IPS-18c (cell line): Measurements from ENCODE around the gene SORCS3.

Experiments
- H3K4me3 ChIP-seq: 2 replicates; pipeline ENCODE4 v1.7.0; 2013; ENCODE audit warnings: low read depth, mild to moderate bottlenecking, low read length, moderate library complexity; ENCODE audit not compliant: insufficient read depth
- H3K9me3 ChIP-seq: one replicate; pipeline ENCODE4 v1.6.1; 2013; ENCODE audit warnings: mild to moderate bottlenecking, low read length, moderate library complexity; ENCODE audit not compliant: control insufficient read depth, insufficient read depth

Gene SORCS3

DNA sequence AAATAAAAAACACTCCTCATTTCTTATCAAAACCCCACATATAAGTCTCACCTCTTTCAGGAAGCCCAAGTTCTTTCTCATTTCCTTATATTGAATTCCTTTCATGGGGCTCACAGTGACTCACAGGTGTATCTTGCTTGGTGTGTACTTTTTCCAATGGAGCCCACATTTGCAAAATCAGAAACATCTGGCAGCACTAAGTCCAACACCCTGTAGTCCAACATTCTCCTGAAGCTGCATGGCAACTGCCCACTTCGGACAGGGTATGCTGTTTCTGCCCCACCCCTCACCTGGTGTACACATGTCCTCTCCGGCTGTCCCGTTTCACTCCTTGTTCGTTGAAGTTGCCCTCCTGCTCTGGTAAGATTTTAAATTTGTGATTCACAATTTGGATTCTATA, 544.1 kb downstream of the SORCS3 start:
- H3K9me3 ChIP-seq: no peaks in the 10 kb centered on the region

DNA sequence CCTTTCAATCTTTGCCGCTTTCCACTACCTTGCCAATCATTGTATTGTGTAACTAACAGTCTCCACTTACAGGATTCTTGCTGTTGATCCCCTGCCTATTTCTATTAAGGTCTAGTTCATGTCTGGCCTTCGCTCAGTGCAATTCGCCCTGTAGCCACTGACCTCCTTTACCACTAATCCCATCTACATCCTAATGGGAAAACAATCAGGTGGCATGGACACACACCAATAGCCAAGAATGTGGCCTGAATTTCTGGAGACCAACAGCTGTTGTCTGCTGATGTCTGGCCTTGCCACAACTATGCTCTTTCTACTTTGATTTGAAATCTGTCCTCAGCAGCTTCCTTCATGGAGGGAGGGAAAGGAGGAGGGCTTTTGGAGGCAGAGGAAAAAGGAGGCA, 546.2 kb downstream of the SORCS3 start:
- H3K4me3 ChIP-seq: no peak overlapping the region
- H3K9me3 ChIP-seq: no peaks in the 10 kb centered on the region

More for the DNA sequence above, 544.1 kb downstream of the SORCS3 start:
- H3K4me3 ChIP-seq: no peak overlapping the region

DNA sequence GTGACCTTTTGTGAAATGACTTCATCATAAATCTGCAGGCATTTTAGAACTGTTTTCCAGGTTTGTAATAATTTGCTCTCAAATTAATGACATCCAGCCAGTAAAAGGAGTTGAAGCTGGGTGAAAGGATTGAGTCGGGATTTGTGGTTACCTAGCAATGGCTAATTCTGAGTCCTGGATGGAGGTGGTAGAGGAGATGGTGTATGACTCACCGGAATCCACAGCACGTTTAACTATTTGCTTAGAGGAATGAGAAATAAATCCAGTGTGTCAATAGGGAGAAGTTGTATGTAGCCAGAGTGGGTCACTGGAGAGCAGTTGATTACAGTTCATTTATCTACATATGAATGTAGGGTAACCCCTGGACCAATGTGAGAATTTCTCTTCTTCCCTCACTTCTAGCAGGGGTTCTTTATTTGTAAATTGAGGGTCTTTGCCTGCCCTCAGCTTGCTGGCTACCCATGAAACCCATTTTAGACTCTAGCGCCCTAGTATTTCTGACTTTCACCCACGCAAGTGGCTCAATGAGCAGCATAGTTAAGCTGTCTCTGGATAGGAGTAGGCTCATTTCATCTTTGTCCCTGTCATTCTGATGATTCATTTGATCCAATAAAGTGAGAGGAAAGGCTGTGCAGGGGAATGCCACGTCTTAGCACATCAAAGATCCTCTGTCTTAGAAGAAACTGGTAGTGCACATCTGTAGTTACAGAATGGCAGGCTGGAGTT, 547.8 kb downstream of the SORCS3 start:
- no peak overlapping the region for H3K4me3 ChIP-seq
- no peaks in the 10 kb centered on the region for H3K9me3 ChIP-seq

DNA sequence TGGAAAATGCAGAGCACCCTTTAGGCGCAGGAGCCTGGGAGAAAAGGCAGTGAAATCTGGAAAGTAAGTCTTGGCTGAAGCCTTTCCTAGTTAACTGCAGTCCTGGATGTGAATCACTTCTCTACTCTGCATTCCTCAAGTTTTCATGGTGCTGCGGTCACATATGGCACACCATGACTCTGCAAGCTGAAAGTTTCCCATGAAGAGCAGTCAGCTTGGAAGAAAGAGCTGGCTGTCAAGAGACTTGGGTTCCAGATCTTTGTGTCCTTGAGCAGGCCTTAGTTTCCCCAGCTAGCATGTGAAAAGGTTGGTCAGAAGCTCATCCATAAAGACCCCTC, 548.3 kb downstream of the SORCS3 start:
- Histone ChIP-seq H3K9me3 (no peaks in the 10 kb centered on the region), H3K4me3 (no peak overlapping the region)

DNA sequence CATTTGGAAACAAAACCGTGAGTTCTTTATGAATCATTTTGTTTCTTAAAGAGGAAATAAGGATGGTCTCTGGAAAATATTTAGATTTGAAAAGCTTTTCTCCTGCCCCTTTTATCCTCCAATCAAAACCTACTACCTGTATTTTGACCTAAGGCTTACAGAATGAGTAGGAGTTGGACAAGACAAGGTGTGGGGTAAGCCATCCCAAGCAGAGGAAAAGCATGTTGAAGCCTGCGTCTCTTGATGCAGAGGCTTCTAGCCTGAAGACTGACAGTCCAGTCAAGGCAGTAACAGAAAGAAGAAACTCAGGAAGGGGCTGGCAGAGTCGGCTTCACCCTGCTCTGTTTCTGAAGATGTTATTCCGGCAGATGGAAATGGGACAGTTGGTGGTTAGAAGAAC, 551.1 kb downstream of the SORCS3 start:
- Histone ChIP-seq H3K4me3 (no peak overlapping the region), H3K9me3 (no peaks in the 10 kb centered on the region)

DNA sequence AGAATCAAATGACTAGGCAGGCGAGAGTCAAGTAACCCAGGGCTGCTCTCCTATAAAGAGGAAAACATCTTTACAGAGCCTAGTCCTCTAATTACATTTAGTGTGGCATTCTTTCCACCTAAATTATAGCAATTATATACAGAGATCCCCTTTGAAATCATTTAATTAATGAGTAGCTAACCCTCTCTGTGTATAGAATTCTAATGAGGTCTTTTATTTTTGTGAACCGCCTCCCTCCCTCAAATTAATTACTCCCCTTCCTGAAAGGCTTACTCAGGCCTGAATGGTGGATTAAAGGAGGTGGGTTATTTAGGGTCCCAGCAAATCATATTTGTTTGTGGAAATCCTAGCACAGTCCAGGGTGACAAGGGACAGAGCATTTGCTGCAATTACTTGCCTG, 551.8 kb downstream of the SORCS3 start:
- no peaks in the 10 kb centered on the region for H3K9me3 ChIP-seq

DNA sequence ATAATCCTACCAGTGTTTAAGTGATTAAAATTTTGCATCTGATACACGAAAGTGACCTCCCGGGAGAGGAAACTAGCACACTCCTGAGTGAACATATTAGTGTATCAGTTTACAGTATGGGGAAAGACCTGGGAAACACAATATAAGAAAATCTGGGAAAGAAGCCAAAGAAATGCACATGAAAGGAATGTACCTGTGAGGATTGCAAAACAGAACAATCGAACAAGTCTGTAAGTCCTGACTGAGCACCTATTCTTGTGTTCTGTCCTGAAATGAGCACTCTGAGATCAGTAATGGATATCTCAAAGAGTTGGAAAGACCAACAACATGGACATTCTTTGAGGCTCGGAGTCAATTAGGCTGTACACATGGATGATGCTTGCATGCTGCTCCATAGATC, 554.7 kb downstream of the SORCS3 start:
- Histone ChIP-seq H3K9me3 (no peaks in the 10 kb centered on the region), H3K4me3 (no peak overlapping the region)

More for the DNA sequence above, 551.8 kb downstream of the SORCS3 start:
- H3K4me3 ChIP-seq: no peak overlapping the region

DNA sequence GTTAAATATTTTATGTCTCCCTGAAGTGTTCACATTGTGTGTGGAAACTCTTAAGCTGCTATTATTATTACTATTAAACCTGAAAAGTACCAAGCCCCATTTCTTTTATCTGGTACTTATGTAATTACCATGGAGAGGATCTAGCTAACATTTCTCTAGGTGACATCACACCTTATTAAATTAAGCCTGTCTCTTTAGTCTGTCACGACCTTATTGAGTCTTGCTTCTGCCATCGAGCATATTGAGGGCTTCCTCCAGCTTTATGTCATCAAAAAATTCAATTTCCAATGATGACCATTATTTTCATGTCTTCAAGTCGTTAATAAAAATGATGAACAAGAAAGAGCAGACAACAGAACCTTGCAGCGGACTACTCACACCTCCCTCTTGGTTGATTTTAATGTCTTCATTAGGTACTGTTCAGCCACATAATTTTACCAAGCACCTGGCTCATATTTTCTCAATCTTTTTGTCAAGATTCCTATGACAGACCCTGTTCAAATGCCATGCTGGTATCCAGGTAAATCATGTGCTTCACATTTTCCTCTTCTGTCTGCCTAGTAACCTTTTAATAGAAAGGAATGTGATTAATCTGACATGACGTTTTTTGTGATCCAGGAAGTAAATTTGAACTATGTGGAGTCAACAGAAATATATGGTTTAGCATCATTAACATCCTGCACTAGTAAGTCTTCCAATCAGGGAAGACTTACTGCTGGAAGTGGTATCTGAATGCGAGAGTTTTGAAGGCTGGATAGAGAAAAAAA, 556.7 kb downstream of the SORCS3 start:
- Histone ChIP-seq H3K9me3 (no peaks in the 10 kb centered on the region), H3K4me3 (no peak overlapping the region)

DNA sequence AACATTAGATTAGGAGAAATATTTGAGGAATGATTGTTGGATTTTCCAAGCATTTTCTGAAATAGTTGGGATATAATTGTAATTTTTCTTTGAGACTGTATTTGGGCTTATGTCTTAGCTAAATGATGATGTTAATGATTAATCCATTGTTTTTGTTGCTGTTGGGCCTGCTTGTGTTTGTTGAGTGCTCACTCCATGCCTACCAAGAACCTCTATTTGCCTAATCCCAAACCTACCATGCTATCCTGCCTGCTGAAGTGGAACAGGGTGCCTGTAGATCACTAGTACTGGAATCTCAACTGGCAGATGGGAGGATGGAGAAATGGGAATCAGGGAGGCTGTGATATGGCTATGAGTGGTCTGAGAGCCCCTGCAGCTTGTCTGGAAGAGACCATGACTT, 565.5 kb downstream of the SORCS3 start:
- Histone ChIP-seq H3K9me3 (no peaks in the 10 kb centered on the region), H3K4me3 (no peak overlapping the region)

DNA sequence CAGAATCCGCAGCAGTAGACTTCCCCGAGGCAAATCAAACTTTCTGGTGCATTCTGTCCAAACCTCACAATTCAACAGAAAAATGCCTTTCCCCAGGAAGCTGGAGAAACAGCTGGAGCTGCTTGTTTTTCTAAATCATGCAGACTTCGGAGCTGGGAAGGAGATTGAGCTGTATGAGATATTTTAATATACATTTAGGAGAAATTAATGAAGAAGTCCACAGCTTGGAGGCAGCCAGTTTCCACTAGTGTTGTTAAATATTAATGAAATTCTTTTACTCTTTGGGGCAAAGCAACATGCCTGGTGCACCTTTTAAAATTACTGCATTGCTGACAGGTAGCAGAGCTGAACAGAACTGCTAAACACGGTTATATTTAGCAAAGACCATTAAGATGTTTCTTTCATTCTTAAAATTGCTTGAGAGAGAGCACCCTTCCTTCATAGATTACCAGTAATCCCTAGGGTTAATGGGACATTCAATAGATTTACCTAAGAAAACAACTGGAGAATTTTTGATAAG, 566.4 kb downstream of the SORCS3 start:
- no peaks in the 10 kb centered on the region for H3K9me3 ChIP-seq
- no peak overlapping the region for H3K4me3 ChIP-seq

DNA sequence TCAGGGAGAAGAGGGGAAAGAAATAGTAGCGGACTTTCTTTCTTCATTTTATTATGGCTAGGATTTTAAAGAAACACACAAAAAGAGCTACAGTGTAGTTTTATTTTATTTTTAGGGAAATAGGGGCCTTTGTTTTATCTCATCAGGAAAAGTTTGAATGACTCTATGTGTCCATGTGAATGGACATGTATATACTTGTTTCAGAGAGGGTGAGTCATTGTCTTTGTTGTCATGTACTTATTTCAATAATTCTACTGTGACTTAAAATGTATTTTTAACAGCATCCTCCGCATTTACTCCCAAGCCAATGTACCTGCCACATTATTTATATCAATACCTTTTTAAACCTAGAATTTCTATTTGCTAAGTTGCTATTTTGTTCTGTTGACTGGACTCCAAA, 569.5 kb downstream of the SORCS3 start:
- Histone ChIP-seq H3K9me3 (no peaks in the 10 kb centered on the region), H3K4me3 (no peak overlapping the region)

DNA sequence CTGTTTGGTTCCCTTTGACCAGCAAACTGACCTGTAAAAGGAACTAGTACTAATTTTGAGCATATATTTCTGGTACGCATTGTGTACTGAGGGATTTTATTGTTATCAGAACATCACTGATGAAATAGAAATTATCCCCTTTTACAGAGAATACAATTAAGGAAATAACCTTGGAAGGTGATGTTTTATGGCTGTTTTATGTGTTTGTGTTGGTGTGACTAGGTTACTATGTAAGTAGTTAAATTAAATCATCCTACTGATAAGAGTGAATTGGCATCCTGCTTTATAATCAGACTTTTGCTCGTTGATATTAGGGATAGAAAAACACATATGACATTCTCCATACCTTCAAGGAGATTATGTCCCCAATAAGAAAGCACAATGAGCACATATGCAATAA, 596.6 kb downstream of the SORCS3 start:
- H3K4me3 ChIP-seq: no peak overlapping the region
- no peaks in the 10 kb centered on the region for H3K9me3 ChIP-seq

DNA sequence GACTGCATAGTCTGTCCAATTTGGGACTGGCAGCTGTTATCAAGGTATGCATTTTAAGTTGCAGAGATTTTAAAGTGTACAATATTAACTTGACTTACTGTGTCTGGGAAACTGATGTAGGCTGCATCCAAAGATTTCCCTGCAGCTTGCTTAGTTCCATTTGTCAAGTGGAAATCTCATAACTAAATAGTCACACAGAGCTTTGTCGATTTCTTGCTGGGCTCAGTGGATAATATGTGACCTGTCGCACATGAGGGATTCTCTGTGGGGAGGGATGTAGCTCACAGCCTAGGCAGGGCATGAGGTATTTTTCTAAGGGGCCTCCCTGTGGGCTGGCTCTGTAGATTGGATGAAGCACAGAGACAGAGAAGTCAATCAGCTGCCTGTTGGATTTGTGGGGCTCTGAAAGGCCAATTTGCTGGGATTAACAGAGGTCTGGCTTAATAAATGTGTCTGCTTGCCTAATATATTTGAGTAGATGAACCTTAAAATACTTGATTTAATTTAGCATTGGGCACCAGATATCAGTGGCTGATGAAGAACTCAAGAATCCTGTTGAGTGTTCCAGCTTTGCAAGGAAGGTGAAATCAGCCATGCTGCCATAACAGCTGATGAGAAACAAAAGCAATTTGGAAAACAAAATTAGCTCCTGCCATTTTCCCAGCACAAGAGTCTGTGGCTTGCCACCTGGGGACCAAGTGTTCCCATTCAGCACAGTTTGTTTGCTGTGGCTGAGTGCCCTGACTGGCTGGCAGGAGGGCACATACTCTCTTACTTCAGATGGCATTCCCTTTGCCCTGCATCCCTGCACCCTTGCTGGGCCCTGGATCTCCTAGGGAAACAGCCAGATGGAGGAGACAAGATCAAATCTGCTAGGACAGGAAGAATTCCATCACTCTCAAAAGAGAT, 598.5 kb downstream of the SORCS3 start:
- no peaks in the 10 kb centered on the region for H3K9me3 ChIP-seq
- no peak overlapping the region for H3K4me3 ChIP-seq

DNA sequence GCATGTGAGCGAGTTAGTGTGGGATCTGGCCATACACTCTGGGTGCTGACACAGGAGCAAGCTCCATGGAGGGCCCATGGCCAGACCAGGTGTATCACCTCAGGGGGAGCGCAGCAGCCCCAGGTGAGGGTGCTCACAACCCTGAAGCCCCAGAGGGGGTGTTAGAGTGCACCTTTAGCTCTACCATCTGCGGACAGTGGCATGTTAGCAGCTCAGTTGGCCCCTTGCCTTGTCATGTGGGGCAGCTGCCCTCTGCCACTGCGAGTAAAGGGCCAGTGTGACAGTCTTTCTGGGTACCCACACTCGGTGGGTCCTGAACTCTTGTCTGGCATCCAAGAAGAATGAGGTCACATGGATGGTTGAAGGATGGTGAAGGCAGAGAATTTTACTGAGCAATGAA, 600.2 kb downstream of the SORCS3 start:
- no peaks in the 10 kb centered on the region for H3K9me3 ChIP-seq
- H3K4me3 ChIP-seq: no peak overlapping the region

DNA sequence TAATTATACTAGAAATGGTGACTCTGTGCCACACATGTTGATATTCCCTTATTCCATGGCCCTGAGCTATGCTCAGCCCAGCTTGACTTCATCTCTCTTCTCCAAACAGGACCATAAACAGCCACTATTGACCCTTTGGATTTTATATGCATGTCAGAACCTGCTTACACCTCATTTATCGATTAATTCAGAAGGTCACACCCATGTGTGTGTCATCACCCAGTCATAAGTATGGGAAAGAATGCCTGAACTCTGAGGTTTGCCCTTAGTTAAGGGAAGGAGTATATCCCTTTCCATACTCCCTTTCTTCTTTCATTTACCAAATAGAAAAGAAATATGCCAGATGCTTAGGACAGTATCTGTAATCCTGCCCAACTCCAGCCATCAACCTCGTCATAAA, 602.3 kb downstream of the SORCS3 start:
- H3K9me3 ChIP-seq: no peaks in the 10 kb centered on the region
- no peak overlapping the region for H3K4me3 ChIP-seq

DNA sequence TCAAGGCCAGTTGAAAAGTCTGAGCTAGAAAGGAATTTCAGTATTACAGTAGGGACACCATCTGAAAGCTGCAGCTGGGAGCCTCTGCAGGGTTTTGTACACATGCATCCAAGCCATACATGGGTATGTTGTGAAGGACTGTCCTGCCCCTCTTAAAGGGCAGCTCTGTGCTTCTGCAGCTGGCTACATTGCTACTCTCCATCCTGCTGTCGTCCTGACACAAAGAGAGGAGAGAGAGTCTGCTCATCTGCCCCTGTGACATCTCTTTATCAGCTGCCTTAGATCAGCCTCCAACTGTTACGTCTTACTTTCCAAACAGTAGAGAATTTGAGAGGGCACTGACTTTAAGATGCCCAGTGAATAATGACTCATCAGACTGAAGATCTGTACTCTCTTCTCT, 602.7 kb downstream of the SORCS3 start:
- H3K4me3 ChIP-seq: no peak overlapping the region
- H3K9me3 ChIP-seq: no peaks in the 10 kb centered on the region

DNA sequence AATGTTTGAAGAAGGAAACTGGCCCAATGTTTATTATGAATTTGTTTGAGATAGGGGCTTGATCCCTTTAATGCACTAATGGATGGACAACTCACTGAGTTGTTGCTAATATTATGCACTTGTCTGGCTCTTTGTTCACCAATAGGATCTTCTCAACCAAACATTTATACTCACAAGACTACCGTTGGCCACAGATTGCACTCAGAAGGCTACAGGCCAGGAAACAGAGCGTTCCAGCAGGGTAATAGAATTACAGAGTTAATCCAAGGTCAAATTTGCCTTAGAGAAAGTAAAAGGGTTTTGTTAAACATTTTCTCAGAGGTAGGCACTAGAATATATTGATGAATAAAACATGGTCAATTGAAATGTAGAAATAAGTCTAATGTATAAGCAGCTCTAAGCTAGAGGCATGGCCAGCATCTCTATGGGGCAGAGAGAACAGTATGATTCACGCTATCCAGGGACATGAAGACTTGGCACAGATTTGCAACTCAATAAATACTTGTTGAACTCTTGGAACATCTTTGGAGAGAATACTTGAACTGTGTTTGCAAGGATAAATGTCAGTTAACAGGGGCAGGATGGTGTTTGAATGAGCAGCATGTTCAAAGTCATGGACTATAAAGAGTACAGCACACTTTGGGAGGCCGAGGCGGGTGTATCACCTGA, 606.9 kb downstream of the SORCS3 start:
- Histone ChIP-seq H3K4me3 (no peak overlapping the region), H3K9me3 (no peaks in the 10 kb centered on the region)
